ENCODE measurements around the gene TELO2. TPM values are rescaled to one million over a fixed set of nuclear protein-coding genes. Genes with fewer than 3 reads are reported as not detected.

TELO2 gene
- total RNA-seq, result 10 to 100 TPM; 55.8 to 58.1 TPM

GRCh38 chr16:1492923-1493745 lies at the start of gene TELO2:
Gene TELO2, plus strand, starts transcription at chr16:1493360. Its CDS starts 922 bp downstream, at chr16:1494282.

GRCh38 chr16:1443980-1444729 lies 49.0 kb upstream of the TELO2 start, which contains the start of gene CCDC154:
Gene CCDC154, minus strand, starts transcription at chr16:1444556. Its CDS starts 234 bp downstream, at chr16:1444322.

GRCh38 chr16:1474796-1475551 lies 18.2 kb upstream of the TELO2 start, which contains the start of gene CLCN7:
Gene CLCN7, minus strand, starts transcription at chr16:1475028. Its CDS starts 54 bp downstream, at chr16:1474974.

GRCh38 chr16:1488619-1489018 lies 4.5 kb upstream of the TELO2 start, which contains the start of gene PTX4:
Gene PTX4, minus strand, starts transcription at chr16:1488944. Its CDS starts 35 bp downstream, at chr16:1488909.

GRCh38 chr16:1533443-1533951 lies 40.3 kb downstream of the TELO2 start, which contains the start of gene TMEM204:
Gene TMEM204, plus strand, starts transcription at chr16:1533666. Its CDS starts 610 bp downstream, at chr16:1534276.

Other genes starting within 250 kb of the TELO2 start
- gene TPSD1, start 237.3 kb upstream of the TELO2 start, total RNA-seq, result not detected
- gene UBE2I, start 183.7 kb upstream of the TELO2 start, total RNA-seq, result 100 to 1,000 TPM; 165 to 201 TPM
- gene BAIAP3, start 159.7 kb upstream of the TELO2 start, total RNA-seq, result 1 to 10 TPM; 1.4 to 1.7 TPM
- gene TSR3, start 141.5 kb upstream of the TELO2 start, total RNA-seq, result 10 to 100 TPM; 34.5 to 38.1 TPM
- 10 to 100 TPM; 37.3 to 40.1 TPM for gene GNPTG, start 141.4 kb upstream of the TELO2 start, total RNA-seq
- 10 to 100 TPM; 46.5 to 51.1 TPM for gene UNKL, start 78.7 kb upstream of the TELO2 start, total RNA-seq
- 10 to 100 TPM; 11.5 to 14.0 TPM for gene UQCC4, start 72.6 kb upstream of the TELO2 start, total RNA-seq
- under 1 TPM in 1 of 2 experiments, not detected in 1; 0.73 TPM for gene PERCC1, start 62.3 kb upstream of the TELO2 start, total RNA-seq
- 1 to 10 TPM; 2.7 to 3.7 TPM for gene CCDC154, start 48.8 kb upstream of the TELO2 start, total RNA-seq
- gene CLCN7, start 18.3 kb upstream of the TELO2 start, total RNA-seq, result 10 to 100 TPM; 61.3 to 66.5 TPM
- not detected for gene PTX4, start 4.4 kb upstream of the TELO2 start, total RNA-seq
- gene TMEM204, start 40.3 kb downstream of the TELO2 start, total RNA-seq, result 10 to 100 TPM; 64.2 to 65.7 TPM
- gene IFT140, start 118.7 kb downstream of the TELO2 start, total RNA-seq, result 10 to 100 TPM; 11.7 to 13.4 TPM
- gene CRAMP1, start 119.0 kb downstream of the TELO2 start, total RNA-seq, result 10 to 100 TPM; 27.4 to 28.1 TPM
- 10 to 100 TPM; 45.1 to 47.1 TPM for gene JPT2, start 184.9 kb downstream of the TELO2 start, total RNA-seq
- gene MAPK8IP3, start 212.8 kb downstream of the TELO2 start, total RNA-seq, result 100 to 1,000 TPM; 107 to 115 TPM